GM10266 (cell line): Measurements from ENCODE around the gene KRT5.

ENCODE experiments used
- DNase-seq: peaks from one replicate; pipeline ENCODE4 v3.0.0; 2012; ENCODE audit errors: extremely low spot score
- CTCF ChIP-seq: IDR thresholded peaks from 2 replicates; pipeline ENCODE4 v1.5.1; 2012; ENCODE audit warnings: mild to moderate bottlenecking, low read depth; ENCODE audit not compliant: control insufficient read depth, insufficient read depth; ENCODE audit errors: missing control alignments

KRT5 gene

GRCh38 chr12:52539083-52539820 lies 19.1 kb upstream of the KRT5 start:
- no peak for TF ChIP-seq CTCF

DNA sequence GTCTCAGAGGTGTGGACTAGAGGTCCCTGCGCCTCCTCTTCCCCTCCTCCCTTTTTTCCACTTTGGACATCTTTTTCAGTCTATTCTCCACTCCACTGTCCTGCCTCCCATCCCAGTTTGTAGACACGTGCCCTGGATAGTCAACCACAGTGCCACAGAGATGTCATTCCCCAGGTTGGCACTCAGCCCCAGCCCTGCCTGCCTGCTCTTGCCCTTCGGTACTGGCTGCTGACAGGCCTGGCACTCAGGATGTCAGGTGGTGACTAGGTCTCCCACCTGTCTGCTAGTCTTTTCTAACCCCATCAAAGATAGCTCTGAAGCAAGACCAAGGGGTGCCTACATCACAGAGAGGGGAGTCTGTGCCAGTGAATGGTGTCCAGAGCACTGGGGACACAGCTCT lies 16.9 kb upstream of the KRT5 start:
- TF ChIP-seq CTCF = no peak
- no peak for DNase-seq

More at GRCh38 chr12:52539083-52539820, 19.1 kb upstream of the KRT5 start:
- DNase-seq = no peak

GRCh38 chr12:52535574-52535973 lies 15.4 kb upstream of the KRT5 start:
- no peak for TF ChIP-seq CTCF
- no peak for DNase-seq

- no peak for TF ChIP-seq CTCF
Observed at GRCh38 chr12:52534482-52534881, 14.3 kb upstream of the KRT5 start.

GRCh38 chr12:52533686-52534470 lies 13.7 kb upstream of the KRT5 start:
- TF ChIP-seq CTCF = no peak

More at GRCh38 chr12:52534482-52534881, 14.3 kb upstream of the KRT5 start:
- DNase-seq = no peak

GRCh38 chr12:52532636-52533035 lies 12.4 kb upstream of the KRT5 start:
- DNase-seq = no peak
- no peak for TF ChIP-seq CTCF

More at GRCh38 chr12:52533686-52534470, 13.7 kb upstream of the KRT5 start:
- no peak for DNase-seq
